Hepatocyte (in vitro differentiated cells): ENCODE measurements around the gene AKAP4. TPM values are rescaled to one million over a fixed set of nuclear protein-coding genes. Genes with fewer than 3 reads are reported as not detected.
A peak's percentile ranks its signal among the peaks of the same experiment; 100 is the strongest.

Experiments
- DNase-seq: peaks from one replicate; pipeline ENCODE4 v3.0.0-alpha.2; 2016; ENCODE audit warnings: low spot score
- H2AFZ ChIP-seq: fragments of 200-600 bp; sonication (generic); 2 replicates; pipeline ENCODE4 v1.6.0; 2016; ENCODE audit warnings: antibody characterized with exemption, mild to moderate bottlenecking
- H3K27ac ChIP-seq: fragments of 200-600 bp; sonication (generic); 2 replicates; pipeline ENCODE4 v1.5.1; 2016; ENCODE audit warnings: mild to moderate bottlenecking
- H3K27me3 ChIP-seq: fragments of 200-600 bp; sonication (generic); 2 replicates; pipeline ENCODE4 v1.6.1; 2016
- H3K36me3 ChIP-seq: fragments of 200-600 bp; sonication (generic); replicated peaks from 2 replicates; pipeline ENCODE4 v1.5.1; 2016; ENCODE audit warnings: low read depth; ENCODE audit not compliant: insufficient read depth
- H3K4me1 ChIP-seq: fragments of 200-600 bp; sonication (generic); 2 replicates; pipeline ENCODE4 v1.5.1; 2016; ENCODE audit warnings: mild to moderate bottlenecking, moderate library complexity; ENCODE audit not compliant: insufficient read depth
- H3K4me2 ChIP-seq: fragments of 200-600 bp; sonication (generic); 2 replicates; pipeline ENCODE4 v1.6.0; 2016
- H3K4me3 ChIP-seq: fragments of 200-600 bp; sonication (generic); 2 replicates; pipeline ENCODE4 v1.5.1; 2016; ENCODE audit warnings: mild to moderate bottlenecking
- H3K79me2 ChIP-seq: fragments of 200-600 bp; sonication (generic); 2 replicates; pipeline ENCODE4 v1.6.0; 2017; ENCODE audit warnings: mild to moderate bottlenecking
- H3K9me2 ChIP-seq: fragments of 200-600 bp; sonication (generic); replicated peaks from 2 replicates; pipeline ENCODE4 v1.6.0; 2017; ENCODE audit warnings: mild to moderate bottlenecking; ENCODE audit not compliant: insufficient read depth
- H3K9me3 ChIP-seq: fragments of 200-600 bp; sonication (generic); 2 replicates; pipeline ENCODE4 v1.5.1; 2016; ENCODE audit warnings: low read depth, mild to moderate bottlenecking
- H4K20me1 ChIP-seq: fragments of 200-600 bp; sonication (generic); 2 replicates; pipeline ENCODE4 v1.6.0; 2016; ENCODE audit warnings: mild to moderate bottlenecking; ENCODE audit not compliant: insufficient read depth, poor library complexity, severe bottlenecking
- EZH2 ChIP-seq: fragments of 200-600 bp; sonication (generic); IDR thresholded peaks from 2 replicates; pipeline ENCODE4 v1.6.1; 2016; ENCODE audit warnings: antibody characterized with exemption, mild to moderate bottlenecking, borderline replicate concordance
- EZH2phosphoT487 ChIP-seq: fragments of 200-600 bp; sonication (generic); IDR thresholded peaks from one replicate; pipeline ENCODE4 v1.6.1; 2018; ENCODE audit warnings: antibody characterized with exemption, mild to moderate bottlenecking, low read depth, moderate library complexity; ENCODE audit not compliant: unreplicated experiment, severe bottlenecking
- WGBS: methylation state at CpG from one replicate; pipeline ENCODE4 v1.1.6; 2016; ENCODE audit warnings: low lambda C conversion rate; ENCODE audit errors: missing lambda C conversion rate; 5-methylcytosine and 5-hydroxymethylcytosine counted together
- polyA plus RNA-seq: library from polyadenylated mRNA; unstranded; fragments of >200 nt; fragmentation: Nextera tagmentation; extraction: Ambion mirVana; gene quantifications from 2 replicates; pipeline ENCODE4 v1.2.1, GENCODE V29; 2016
- small RNA-seq: library from RNA; depleted of rRNA; stranded (forward); fragments of <200 nt; gene quantifications from one replicate; pipeline ENCODE3, GENCODE V24; 2014
- total RNA-seq: library from RNA; depleted of rRNA; stranded (reverse); fragments of >200 nt; gene quantifications from 2 replicates; pipeline ENCODE4 v1.2.3, GENCODE V29; 2014
- TF ChIP-seq, protein P1 (sequence below): fragments of 200-600 bp; sonication (generic); IDR thresholded peaks from 2 replicates; pipeline ENCODE4 v1.5.1; 2016; ENCODE audit warnings: antibody characterized with exemption, mild to moderate bottlenecking; ENCODE audit not compliant: poor library complexity

Gene AKAP4
- total and polyA plus RNA-seq, 2 experiments from 2014 or later: 0.23 TPM; not detected in 1

- Histone ChIP-seq H3K4me1 (peaks cover 12% of the 10 kb centered on the region), H2AFZ (no peak overlapping the region), H3K9me3 (no peaks in the 10 kb centered on the region), H3K36me3 (no peaks in the 10 kb centered on the region), H3K27me3 (no peaks in the 10 kb centered on the region), H3K4me3 (no peak overlapping the region), H3K27ac (peak overlapping the region; percentile 69), H3K9me2 (no peaks in the 10 kb centered on the region), H3K4me2 (no peak overlapping the region), H4K20me1 (no peaks in the 10 kb centered on the region), H3K79me2 (no peaks in the 10 kb centered on the region)
- 82% methylated on average over 1 of the region's 1 CpG for WGBS
- peak; percentile 34 for DNase-seq
- TF ChIP-seq, protein P1, sequence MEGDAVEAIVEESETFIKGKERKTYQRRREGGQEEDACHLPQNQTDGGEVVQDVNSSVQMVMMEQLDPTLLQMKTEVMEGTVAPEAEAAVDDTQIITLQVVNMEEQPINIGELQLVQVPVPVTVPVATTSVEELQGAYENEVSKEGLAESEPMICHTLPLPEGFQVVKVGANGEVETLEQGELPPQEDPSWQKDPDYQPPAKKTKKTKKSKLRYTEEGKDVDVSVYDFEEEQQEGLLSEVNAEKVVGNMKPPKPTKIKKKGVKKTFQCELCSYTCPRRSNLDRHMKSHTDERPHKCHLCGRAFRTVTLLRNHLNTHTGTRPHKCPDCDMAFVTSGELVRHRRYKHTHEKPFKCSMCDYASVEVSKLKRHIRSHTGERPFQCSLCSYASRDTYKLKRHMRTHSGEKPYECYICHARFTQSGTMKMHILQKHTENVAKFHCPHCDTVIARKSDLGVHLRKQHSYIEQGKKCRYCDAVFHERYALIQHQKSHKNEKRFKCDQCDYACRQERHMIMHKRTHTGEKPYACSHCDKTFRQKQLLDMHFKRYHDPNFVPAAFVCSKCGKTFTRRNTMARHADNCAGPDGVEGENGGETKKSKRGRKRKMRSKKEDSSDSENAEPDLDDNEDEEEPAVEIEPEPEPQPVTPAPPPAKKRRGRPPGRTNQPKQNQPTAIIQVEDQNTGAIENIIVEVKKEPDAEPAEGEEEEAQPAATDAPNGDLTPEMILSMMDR: no peak
- TF ChIP-seq EZH2 (no peak), EZH2phosphoT487 (no peak)
Observed at GRCh38 chrX:50154429-50154828, 46.4 kb downstream of the AKAP4 start.

DNA sequence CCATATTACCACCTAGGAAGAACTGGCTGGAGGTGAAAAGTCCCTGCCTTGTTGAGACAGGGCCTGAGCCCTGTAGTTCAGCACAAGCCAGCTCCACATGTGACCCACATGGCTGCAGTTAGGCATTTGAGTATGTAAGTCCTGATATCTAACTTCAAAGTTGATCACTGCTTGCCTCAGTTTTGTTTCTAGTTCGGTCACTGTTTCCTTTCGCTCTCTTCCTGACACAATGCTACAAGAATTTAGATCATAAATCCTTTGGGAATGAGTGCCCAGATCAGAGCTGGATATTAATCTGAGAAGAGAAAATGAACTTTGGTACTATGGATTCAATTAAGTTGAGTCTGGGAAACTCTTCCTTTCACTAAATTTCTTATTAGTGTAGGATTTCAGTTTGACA is 48.4 kb downstream of the AKAP4 start:
- Histone ChIP-seq H4K20me1 (no peaks in the 10 kb centered on the region), H3K9me3 (no peaks in the 10 kb centered on the region), H3K79me2 (no peaks in the 10 kb centered on the region), H3K36me3 (no peaks in the 10 kb centered on the region), H3K27me3 (no peaks in the 10 kb centered on the region), H3K27ac (no peak overlapping the region), H3K9me2 (no peaks in the 10 kb centered on the region), H3K4me2 (no peak overlapping the region), H3K4me3 (no peak overlapping the region), H2AFZ (no peak overlapping the region), H3K4me1 (peaks cover 5% of the 10 kb centered on the region)
- DNase-seq: no peak
- 68% methylated on average over 2 of the region's 2 CpGs for WGBS
- TF ChIP-seq, protein P1: no peak
- TF ChIP-seq EZH2 (no peak), EZH2phosphoT487 (no peak)

GRCh38 chrX:50147972-50148371 is 52.8 kb downstream of the AKAP4 start:
- TF ChIP-seq, protein P1: no peak
- TF ChIP-seq EZH2: no peak
- WGBS: 63% methylated on average over 7 of the region's 7 CpGs
- no peak overlapping the region for H3K4me2 ChIP-seq
- no peaks in the 10 kb centered on the region for H3K9me3 ChIP-seq
- no peaks in the 10 kb centered on the region for H3K36me3 ChIP-seq
- H3K79me2 ChIP-seq: no peaks in the 10 kb centered on the region
- DNase-seq: no peak
- H3K27me3 ChIP-seq: no peaks in the 10 kb centered on the region
- H3K4me3 ChIP-seq: no peak overlapping the region
- H2AFZ ChIP-seq: no peak overlapping the region
- H4K20me1 ChIP-seq: no peaks in the 10 kb centered on the region
- no peaks in the 10 kb centered on the region for H3K4me1 ChIP-seq
- H3K27ac ChIP-seq: no peak overlapping the region
- H3K9me2 ChIP-seq: no peaks in the 10 kb centered on the region

Small RNA genes within 50 kb of the gene (small RNA-seq; reads per million reads assigned to genes)
- gene PYY3 (not detected), gene RF00019 (not detected)

Other genes with a start within 250 kb of the AKAP4 start
- 0.12 and 0.13 TPM in 2 replicates for gene CCNB3, start 3.8 kb upstream of the AKAP4 start, total RNA-seq
- gene CCNB3, start 3.8 kb upstream of the AKAP4 start, polyA plus RNA-seq: 0.23 and 0.41 TPM in 2 replicates